MM.1S (cell line): ENCODE results near the gene PARD3.
A peak's percentile ranks its signal among the peaks of the same experiment; 100 is the strongest.

Experiments used
- DNase-seq: peaks from one replicate; pipeline ENCODE4 v3.0.0-alpha.2; 2015
- H2AFZ ChIP-seq: fragments of 300-600 bp; sonication (generic); 2 replicates; pipeline ENCODE4 v1.6.0; 2016; ENCODE audit warnings: antibody characterized with exemption, low read length
- H3F3A ChIP-seq: fragments of 300-600 bp; sonication (generic); 2 replicates; pipeline ENCODE4 v1.6.1; 2016; ENCODE audit warnings: mild to moderate bottlenecking, antibody characterized with exemption, low read length, moderate library complexity, mixed read lengths; ENCODE audit not compliant: insufficient read depth
- H3K27ac ChIP-seq: fragments of 300-600 bp; sonication (generic); 2 replicates; pipeline ENCODE4 v1.5.1; 2016; ENCODE audit warnings: mild to moderate bottlenecking, low read length
- H3K27me3 ChIP-seq: fragments of 300-600 bp; sonication (generic); replicated peaks from 2 replicates; pipeline ENCODE4 v1.6.0; 2016; ENCODE audit warnings: low read length; ENCODE audit not compliant: insufficient read depth
- H3K36me3 ChIP-seq: fragments of 300-600 bp; sonication (generic); replicated peaks from 2 replicates; pipeline ENCODE4 v1.6.1; 2016; ENCODE audit warnings: mild to moderate bottlenecking, low read length, mixed read lengths; ENCODE audit not compliant: insufficient read depth
- H3K4me1 ChIP-seq: fragments of 300-600 bp; sonication (generic); 2 replicates; pipeline ENCODE4 v1.6.1; 2016; ENCODE audit warnings: low read length, mixed read lengths
- H3K4me2 ChIP-seq: fragments of 300-600 bp; sonication (generic); 2 replicates; pipeline ENCODE4 v1.6.0; 2016; ENCODE audit warnings: low read depth, low read length
- H3K4me3 ChIP-seq: fragments of 300-600 bp; sonication (generic); 2 replicates; pipeline ENCODE4 v1.5.1; 2016; ENCODE audit warnings: low read length, mixed read lengths
- H3K79me2 ChIP-seq: fragments of 300-600 bp; sonication (generic); 2 replicates; pipeline ENCODE4 v1.6.1; 2016; ENCODE audit warnings: mixed run types, low read length, mixed read lengths
- H3K9ac ChIP-seq: fragments of 300-600 bp; sonication (generic); 2 replicates; pipeline ENCODE4 v1.6.1; 2016; ENCODE audit warnings: low read length, mixed read lengths
- H3K9me2 ChIP-seq: fragments of 300-600 bp; sonication (generic); replicated peaks from 2 replicates; pipeline ENCODE4 v1.6.1; 2016; ENCODE audit warnings: mild to moderate bottlenecking, low read length, mixed read lengths; ENCODE audit not compliant: insufficient read depth
- H3K9me3 ChIP-seq: fragments of 300-600 bp; sonication (generic); replicated peaks from 2 replicates; pipeline ENCODE4 v1.6.1; 2016; ENCODE audit warnings: mild to moderate bottlenecking, low read length, mixed read lengths; ENCODE audit not compliant: insufficient read depth
- H4K20me1 ChIP-seq: fragments of 300-600 bp; sonication (generic); 2 replicates; pipeline ENCODE4 v1.6.1; 2016; ENCODE audit warnings: mild to moderate bottlenecking, low read length, moderate library complexity, mixed read lengths; ENCODE audit not compliant: insufficient read depth
- CTCF ChIP-seq: fragments of 300-600 bp; sonication (generic); IDR thresholded peaks from 2 replicates; pipeline ENCODE4 v1.5.1; 2016; ENCODE audit warnings: antibody characterized with exemption, low read length, mixed read lengths
- EZH2 ChIP-seq: fragments of 300-600 bp; sonication (generic); optimal IDR thresholded peaks from 2 replicates; pipeline ENCODE3; 2017; ENCODE audit warnings: low read depth, mild to moderate bottlenecking, antibody characterized with exemption, low read length, mixed read lengths
- EZH2phosphoT487 ChIP-seq: fragments of 300-600 bp; sonication (generic); IDR thresholded peaks from 2 replicates; pipeline ENCODE4 v1.6.1; 2018; ENCODE audit warnings: antibody characterized with exemption, low read length

The PARD3 gene

GRCh38 chr10:34816085-34816496 is 995 bp upstream of the PARD3 start:
- no peaks in the 10 kb centered on the region for H3K9me2 ChIP-seq
- peak overlapping the region; percentile 88 for H2AFZ ChIP-seq
- no peaks in the 10 kb centered on the region for H3K9me3 ChIP-seq
- peaks cover 33% of the 10 kb centered on the region for H3K79me2 ChIP-seq
- H3K4me2 ChIP-seq = peak overlapping the region; percentile 88
- peak overlapping the region; percentile 77 for H3K4me3 ChIP-seq
- peaks cover 6% of the 10 kb centered on the region for H4K20me1 ChIP-seq
- H3K27ac ChIP-seq = no peak overlapping the region
- no peaks in the 10 kb centered on the region for H3K36me3 ChIP-seq
- H3K27me3 ChIP-seq = no peaks in the 10 kb centered on the region
- H3K9ac ChIP-seq = peak overlapping the region; percentile 8; the same call in 1 of the 2 replicates
- H3K4me1 ChIP-seq = peaks cover 17% of the 10 kb centered on the region; the same call in 1 of the 2 replicates
- 0 out of 2 replicates have a peak, but pooled peaks cover 6% of the 10 kb centered on the region for H3F3A ChIP-seq
- DNase-seq = no peak
- TF ChIP-seq EZH2 (no peak), CTCF (no peak), EZH2phosphoT487 (no peak)

GRCh38 chr10:34814913-34815184 is 247 bp downstream of the PARD3 start:
- Histone ChIP-seq H2AFZ (no peak overlapping the region), H3K9ac (peak overlapping the region; percentile 72; the same call in 1 of the 2 replicates), H3K79me2 (peaks cover 46% of the 10 kb centered on the region), H3K36me3 (no peaks in the 10 kb centered on the region), H3K9me2 (no peaks in the 10 kb centered on the region), H3K4me2 (no peak overlapping the region), H3K4me1 (peaks cover 22% of the 10 kb centered on the region; the same call in 1 of the 2 replicates), H3K27ac (no peak overlapping the region), H3K9me3 (no peaks in the 10 kb centered on the region), H4K20me1 (peaks cover 9% of the 10 kb centered on the region), H3F3A (peaks cover 14% of the 10 kb centered on the region), H3K4me3 (peak overlapping the region; percentile 87; the same call in 1 of the 2 replicates), H3K27me3 (no peaks in the 10 kb centered on the region)
- no peak for DNase-seq
- TF ChIP-seq EZH2phosphoT487 = no peak
- TF ChIP-seq CTCF = no peak
- no peak for TF ChIP-seq EZH2

GRCh38 chr10:34814223-34814912 is 728 bp downstream of the PARD3 start:
- Histone ChIP-seq H3K9me2 (no peaks in the 10 kb centered on the region), H3K27ac (no peak overlapping the region), H3K36me3 (no peaks in the 10 kb centered on the region), H3K4me3 (peak overlapping the region; percentile 87), H3K4me2 (peak overlapping the region; percentile 96), H3K27me3 (no peaks in the 10 kb centered on the region), H3K4me1 (peaks cover 23% of the 10 kb centered on the region; the same call in 1 of the 2 replicates), H3F3A (peaks cover 19% of the 10 kb centered on the region), H3K9me3 (no peaks in the 10 kb centered on the region), H3K79me2 (peaks cover 49% of the 10 kb centered on the region), H2AFZ (0 out of 2 replicates have a peak overlapping the region, but pooled peaks have one; percentile 24), H3K9ac (peak overlapping the region; percentile 72), H4K20me1 (peaks cover 9% of the 10 kb centered on the region)
- no peak for TF ChIP-seq EZH2
- no peak for TF ChIP-seq EZH2phosphoT487
- DNase-seq = peak; percentile 46

GRCh38 chr10:34813626-34814222 is 1.4 kb downstream of the PARD3 start:
- TF ChIP-seq EZH2 = no peak
- no peak for TF ChIP-seq CTCF
- no peak for TF ChIP-seq EZH2phosphoT487
- peak overlapping the region; percentile 96 for H3K4me2 ChIP-seq
- H3K4me1 ChIP-seq = peaks cover 28% of the 10 kb centered on the region
- peak overlapping the region; percentile 72 for H3K9ac ChIP-seq
- DNase-seq = no peak
- H3K27me3 ChIP-seq = no peaks in the 10 kb centered on the region
- no peaks in the 10 kb centered on the region for H3K9me2 ChIP-seq
- peaks cover 56% of the 10 kb centered on the region for H3K79me2 ChIP-seq
- H3K9me3 ChIP-seq = no peaks in the 10 kb centered on the region
- 0 out of 2 replicates have a peak overlapping the region, but pooled peaks have one; percentile 24 for H2AFZ ChIP-seq
- no peaks in the 10 kb centered on the region for H3K36me3 ChIP-seq
- peaks cover 9% of the 10 kb centered on the region for H4K20me1 ChIP-seq
- H3K27ac ChIP-seq = no peak overlapping the region
- peak overlapping the region; percentile 87 for H3K4me3 ChIP-seq
- H3F3A ChIP-seq = peaks cover 25% of the 10 kb centered on the region
